ENCODE results near the gene FYCO1.

Gene FYCO1

GRCh38 chr3:45948881-45949280, 46.7 kb downstream of the FYCO1 start:
- TF ChIP-seq FOXM1 (IDR thresholded peaks at IDR 0.05; ENCODE audit: borderline replicate concordance, low read depth) (no peak), ZBTB7A (IDR thresholded peaks at IDR 0.05; ENCODE audit: low read depth) (no peak), TEAD4 (IDR thresholded peaks at IDR 0.05) (no peak), EP300 (IDR thresholded peaks at IDR 0.05; ENCODE audit: borderline replicate concordance) (no peak), EGR1 (IDR thresholded peaks at IDR 0.05) (no peak), REST (IDR thresholded peaks at IDR 0.05; ENCODE audit: low read depth) (no peak), CEBPB (IDR thresholded peaks at IDR 0.05) (no peak), TCF12 (IDR thresholded peaks at IDR 0.05; ENCODE audit: low read depth) (no peak), RAD21 (IDR thresholded peaks at IDR 0.05; ENCODE audit: low read depth) (no peak), CREB1 (IDR thresholded peaks at IDR 0.05; ENCODE audit: low read depth) (no peak), NFIC (IDR thresholded peaks at IDR 0.05) (no peak), YY1 (IDR thresholded peaks at IDR 0.05; ENCODE audit: low read depth) (no peak), TAF1 (IDR thresholded peaks at IDR 0.05; ENCODE audit: low read depth) (no peak)
- TF ChIP-seq, protein P1, sequence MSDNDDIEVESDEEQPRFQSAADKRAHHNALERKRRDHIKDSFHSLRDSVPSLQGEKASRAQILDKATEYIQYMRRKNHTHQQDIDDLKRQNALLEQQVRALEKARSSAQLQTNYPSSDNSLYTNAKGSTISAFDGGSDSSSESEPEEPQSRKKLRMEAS (IDR thresholded peaks at IDR 0.05), result no peak
- TF ChIP-seq, protein P2, sequence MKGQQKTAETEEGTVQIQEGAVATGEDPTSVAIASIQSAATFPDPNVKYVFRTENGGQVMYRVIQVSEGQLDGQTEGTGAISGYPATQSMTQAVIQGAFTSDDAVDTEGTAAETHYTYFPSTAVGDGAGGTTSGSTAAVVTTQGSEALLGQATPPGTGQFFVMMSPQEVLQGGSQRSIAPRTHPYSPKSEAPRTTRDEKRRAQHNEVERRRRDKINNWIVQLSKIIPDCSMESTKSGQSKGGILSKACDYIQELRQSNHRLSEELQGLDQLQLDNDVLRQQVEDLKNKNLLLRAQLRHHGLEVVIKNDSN (IDR thresholded peaks at IDR 0.05), result no peak

DNA sequence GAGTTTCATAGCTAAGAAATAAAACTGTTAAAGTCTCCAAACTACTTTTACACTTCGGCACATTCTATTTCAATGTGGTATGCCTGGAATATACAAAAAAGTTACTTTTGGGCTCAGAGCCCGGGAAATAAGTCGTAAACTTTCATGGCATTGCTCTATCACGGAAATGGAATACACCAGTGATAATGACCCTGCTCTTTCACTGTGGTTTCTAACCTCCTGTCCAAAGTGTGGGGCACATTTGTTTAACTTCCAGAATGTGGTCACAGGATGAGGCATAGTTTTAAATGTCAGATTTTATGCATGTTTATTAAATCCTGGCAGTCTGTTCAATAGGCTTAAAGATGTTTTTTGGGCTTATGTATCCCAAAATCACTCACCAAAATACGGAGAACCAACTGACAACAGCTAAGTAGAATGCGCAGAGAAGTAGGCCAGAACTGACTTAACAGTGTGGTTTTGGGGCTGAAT, 47.3 kb downstream of the FYCO1 start:
- TF ChIP-seq TEAD4 (IDR thresholded peaks at IDR 0.05) (no peak), EGR1 (IDR thresholded peaks at IDR 0.05) (no peak), REST (IDR thresholded peaks at IDR 0.05; ENCODE audit: low read depth) (no peak), TAF1 (IDR thresholded peaks at IDR 0.05; ENCODE audit: low read depth) (no peak), CREB1 (IDR thresholded peaks at IDR 0.05; ENCODE audit: low read depth) (no peak), CEBPB (IDR thresholded peaks at IDR 0.05) (no peak), YY1 (IDR thresholded peaks at IDR 0.05; ENCODE audit: low read depth) (no peak), ZBTB7A (IDR thresholded peaks at IDR 0.05; ENCODE audit: low read depth) (no peak), TCF12 (IDR thresholded peaks at IDR 0.05; ENCODE audit: low read depth) (no peak)
- TF ChIP-seq, protein P1 (IDR thresholded peaks at IDR 0.05), result no peak
- TF ChIP-seq, protein P2 (IDR thresholded peaks at IDR 0.05), result no peak

DNA sequence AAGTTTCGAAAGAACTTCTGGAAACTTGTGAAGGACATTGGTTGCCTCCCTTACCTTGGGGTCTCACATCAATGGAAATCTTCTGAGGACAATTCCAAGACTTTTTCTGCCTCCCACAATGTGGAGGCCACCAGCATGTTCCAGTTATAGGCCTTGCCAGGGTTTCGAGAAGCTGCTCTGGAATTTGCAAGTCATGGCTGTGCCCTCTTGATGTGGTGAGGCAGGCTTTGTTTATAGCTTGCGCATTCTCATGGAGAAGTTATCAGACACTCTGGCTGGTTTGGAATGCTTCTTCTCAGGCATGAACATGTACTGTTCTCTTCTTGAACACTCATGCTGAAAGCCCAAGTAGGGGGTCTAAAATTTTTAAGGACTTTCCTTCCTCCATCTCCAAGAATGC, 48.3 kb downstream of the FYCO1 start:
- TF ChIP-seq YY1 (IDR thresholded peaks at IDR 0.05; ENCODE audit: low read depth) (no peak), REST (IDR thresholded peaks at IDR 0.05; ENCODE audit: low read depth) (no peak), TEAD4 (IDR thresholded peaks at IDR 0.05) (no peak), NFIC (IDR thresholded peaks at IDR 0.05) (no peak), TCF12 (IDR thresholded peaks at IDR 0.05; ENCODE audit: low read depth) (no peak)

- TF ChIP-seq TEAD4 (IDR thresholded peaks at IDR 0.05) (no peak), ZBTB7A (IDR thresholded peaks at IDR 0.05; ENCODE audit: low read depth) (no peak), YY1 (IDR thresholded peaks at IDR 0.05; ENCODE audit: low read depth) (no peak), NFIC (IDR thresholded peaks at IDR 0.05) (no peak), REST (IDR thresholded peaks at IDR 0.05; ENCODE audit: low read depth) (no peak), TCF12 (IDR thresholded peaks at IDR 0.05; ENCODE audit: low read depth) (no peak), EGR1 (IDR thresholded peaks at IDR 0.05) (no peak), CREB1 (IDR thresholded peaks at IDR 0.05; ENCODE audit: low read depth) (no peak)
- TF ChIP-seq, protein P1 (IDR thresholded peaks at IDR 0.05), result no peak
Observed at GRCh38 chr3:45946875-45947274, 48.7 kb downstream of the FYCO1 start.
